Measurements from ENCODE around the gene CRY1. TPM values are rescaled to one million over a fixed set of nuclear protein-coding genes. Genes with fewer than 3 reads are reported as not detected.

CRY1 gene
- total RNA-seq, 6 experiments from 2014 or later: 7.5 to 12.5 (median 10.6) TPM

GRCh38 chr12:107058190-107058589, 35.2 kb downstream of the CRY1 start:
- no peak for ATAC-seq
- 70% methylated on average over 2 of the region's 2 CpGs for WGBS (ENCODE audit: insufficient coverage, low coverage, low lambda C conversion rate, missing lambda C conversion rate)
- no peaks in the 10 kb centered on the region for H3K27me3 ChIP-seq

GRCh38 chr12:107057071-107057834, 36.1 kb downstream of the CRY1 start:
- TF ChIP-seq POLR2A (IDR thresholded peaks at IDR 0.05) (no peak), CTCF (IDR thresholded peaks at IDR 0.05) (no peak)
- intact Hi-C loops (cut with DNase I): no loop called here
- 81% methylated on average over 4 of the region's 4 CpGs for WGBS (ENCODE audit: insufficient coverage, low coverage, low lambda C conversion rate, missing lambda C conversion rate)
- Histone ChIP-seq H3K9me3 (no peaks in the 10 kb centered on the region), H3K4me3 (no peak overlapping the region), H3K4me1 (peaks cover 0 to 4% (median 0%) of the 10 kb centered on the region in 4 donors), H3K27ac (no peak overlapping the region), H3K36me3 (no peaks in the 10 kb centered on the region), H3K27me3 (no peaks in the 10 kb centered on the region)
- DNase-seq: no peak
- peak in 1 of 4 donors; percentile 34 for ATAC-seq

More at GRCh38 chr12:107058190-107058589, 35.2 kb downstream of the CRY1 start:
- TF ChIP-seq CTCF (IDR thresholded peaks at IDR 0.05) (no peak), POLR2A (IDR thresholded peaks at IDR 0.05) (no peak)
- H3K4me3 ChIP-seq: no peak overlapping the region
- intact Hi-C loops (cut with DNase I): no loop called here
- no peaks in the 10 kb centered on the region for H3K9me3 ChIP-seq
- peaks cover 0 to 12% (median 0%) of the 10 kb centered on the region in 4 donors for H3K4me1 ChIP-seq
- H3K27ac ChIP-seq: no peak overlapping the region
- no peak for DNase-seq
- no peaks in the 10 kb centered on the region for H3K36me3 ChIP-seq

- no peaks in the 10 kb centered on the region for H3K27me3 ChIP-seq
- H3K36me3 ChIP-seq: no peaks in the 10 kb centered on the region
- ATAC-seq (no peak), DNase-seq (no peak)
- intact Hi-C loops (cut with DNase I): no loop called here
- H3K4me1 ChIP-seq: no peaks in the 10 kb centered on the region
- 79% methylated on average over 2 of the region's 2 CpGs for WGBS (ENCODE audit: insufficient coverage, low coverage, low lambda C conversion rate, missing lambda C conversion rate)
- TF ChIP-seq POLR2A (IDR thresholded peaks at IDR 0.05): no peak
- no peak for TF ChIP-seq CTCF (IDR thresholded peaks at IDR 0.05)
- H3K4me3 ChIP-seq: no peak overlapping the region
- no peaks in the 10 kb centered on the region for H3K9me3 ChIP-seq
- H3K27ac ChIP-seq: no peak overlapping the region
These were observed 39.6 kb downstream of the CRY1 start for GRCh38 chr12:107053709-107054108.

- Histone ChIP-seq H3K4me3 (no peak overlapping the region), H3K27ac (no peak overlapping the region), H3K36me3 (no peaks in the 10 kb centered on the region), H3K9me3 (no peaks in the 10 kb centered on the region), H3K4me1 (no peaks in the 10 kb centered on the region), H3K27me3 (no peaks in the 10 kb centered on the region)
- intact Hi-C loops (cut with DNase I): no loop called here
- ATAC-seq (no peak), DNase-seq (no peak)
- WGBS (ENCODE audit: insufficient coverage, low coverage, low lambda C conversion rate, missing lambda C conversion rate): 68% methylated on average over 5 of the region's 5 CpGs
- no peak for TF ChIP-seq POLR2A (IDR thresholded peaks at IDR 0.05)
- no peak for TF ChIP-seq CTCF (IDR thresholded peaks at IDR 0.05)
These were observed 48.2 kb downstream of the CRY1 start for GRCh38 chr12:107045186-107045585.
